ENCODE data around the gene CALR.

- TF ChIP-seq, protein P1, sequence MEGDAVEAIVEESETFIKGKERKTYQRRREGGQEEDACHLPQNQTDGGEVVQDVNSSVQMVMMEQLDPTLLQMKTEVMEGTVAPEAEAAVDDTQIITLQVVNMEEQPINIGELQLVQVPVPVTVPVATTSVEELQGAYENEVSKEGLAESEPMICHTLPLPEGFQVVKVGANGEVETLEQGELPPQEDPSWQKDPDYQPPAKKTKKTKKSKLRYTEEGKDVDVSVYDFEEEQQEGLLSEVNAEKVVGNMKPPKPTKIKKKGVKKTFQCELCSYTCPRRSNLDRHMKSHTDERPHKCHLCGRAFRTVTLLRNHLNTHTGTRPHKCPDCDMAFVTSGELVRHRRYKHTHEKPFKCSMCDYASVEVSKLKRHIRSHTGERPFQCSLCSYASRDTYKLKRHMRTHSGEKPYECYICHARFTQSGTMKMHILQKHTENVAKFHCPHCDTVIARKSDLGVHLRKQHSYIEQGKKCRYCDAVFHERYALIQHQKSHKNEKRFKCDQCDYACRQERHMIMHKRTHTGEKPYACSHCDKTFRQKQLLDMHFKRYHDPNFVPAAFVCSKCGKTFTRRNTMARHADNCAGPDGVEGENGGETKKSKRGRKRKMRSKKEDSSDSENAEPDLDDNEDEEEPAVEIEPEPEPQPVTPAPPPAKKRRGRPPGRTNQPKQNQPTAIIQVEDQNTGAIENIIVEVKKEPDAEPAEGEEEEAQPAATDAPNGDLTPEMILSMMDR (conservative IDR thresholded peaks at IDR 0.05): no peak
- TF ChIP-seq EZH2 (IDR thresholded peaks at IDR 0.05; ENCODE audit: low read depth): no peak
Measured at GRCh38 chr19:12987781-12988180, 49.4 kb downstream of the CALR start.

Data from PC-9 (cell line).